ENCODE data around the gene SORT1.

DNA sequence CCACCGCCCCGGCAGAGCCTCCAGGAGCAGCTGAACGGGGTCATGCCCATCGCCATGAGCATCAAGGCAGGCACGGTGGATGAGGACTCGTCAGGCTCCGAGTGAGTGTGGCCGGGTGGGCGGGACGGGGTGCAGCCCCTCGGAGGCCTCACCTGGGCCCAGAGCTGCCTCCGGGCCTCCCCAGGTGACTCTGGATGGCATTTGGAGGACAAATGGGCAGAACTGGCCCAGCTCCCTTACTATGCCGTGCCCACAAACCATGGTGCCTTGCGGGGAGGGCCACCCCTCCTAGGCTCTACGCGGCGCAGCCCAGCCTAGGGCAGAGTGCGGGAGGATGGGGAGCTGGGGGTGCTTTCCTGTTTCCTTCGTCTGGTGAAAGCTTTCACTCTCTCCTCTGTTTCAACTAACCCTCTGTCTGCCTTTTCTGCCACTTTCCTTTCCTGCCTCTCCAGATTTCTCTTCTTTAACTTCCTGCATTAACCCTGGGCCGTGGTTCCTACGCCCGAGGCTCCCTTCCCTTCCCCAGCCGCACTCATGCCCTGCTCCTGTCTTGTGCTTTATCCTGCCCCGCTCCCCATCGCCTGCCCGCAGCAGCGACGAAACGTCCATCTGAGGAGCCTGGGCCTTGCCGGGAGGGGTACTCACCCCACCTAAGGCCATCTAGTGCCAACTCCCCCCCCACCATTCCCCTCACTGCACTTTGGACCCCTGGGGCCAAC is 124.0 kb downstream of the SORT1 start:
- TF ChIP-seq CTCF (IDR thresholded peaks at IDR 0.05) = no peak
- TF ChIP-seq POLR2A (IDR thresholded peaks at IDR 0.05) = no peak
- TF ChIP-seq POLR2AphosphoS5 (IDR thresholded peaks at IDR 0.05) = no peak
- TF ChIP-seq EP300 (IDR thresholded peaks at IDR 0.05) = no peak
